Fibroblast of lung (primary cell): Measurements from ENCODE around the gene C11orf71.

ENCODE experiments used
- EZH2 ChIP-seq: IDR thresholded peaks from 2 replicates; pipeline ENCODE4 v1.5.1; 2012; ENCODE audit warnings: low read length, control low read depth, mild to moderate bottlenecking; ENCODE audit errors: missing control alignments
- TF ChIP-seq, protein P1 (sequence below), 2 donors: IDR thresholded peaks in 1 of 2; conservative IDR thresholded peaks in 1 of 2; 1 replicate in 1 of 2; 2 replicates in 1 of 2; pipeline ENCODE4 v1.5.1; 2011 to 2012; ENCODE audit warnings: low read length in 2 of 2, control low read depth in 1 of 2, inconsistent platforms in 1 of 2, low read depth in 1 of 2, mild to moderate bottlenecking in 1 of 2

DNA sequence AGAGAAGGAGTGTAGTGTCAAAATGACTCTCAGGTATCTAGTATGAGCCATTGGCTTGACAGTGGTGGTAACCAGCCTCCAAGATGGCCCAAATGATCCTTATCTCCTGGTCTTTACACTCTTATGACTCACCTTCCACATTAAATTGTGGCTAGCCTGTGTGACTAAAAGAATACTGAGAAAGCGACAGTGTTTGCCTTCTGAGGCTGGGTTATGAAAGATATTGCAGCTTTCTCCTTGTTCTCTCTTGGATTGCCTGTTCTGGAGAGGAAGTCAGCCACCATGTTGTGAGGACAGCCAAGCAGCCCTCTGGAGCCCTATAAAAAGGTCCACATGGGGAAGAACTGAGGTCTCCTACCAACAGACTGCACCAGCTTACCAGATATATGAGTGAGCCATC is 15.8 kb downstream of the C11orf71 start:
- TF ChIP-seq, protein P1, sequence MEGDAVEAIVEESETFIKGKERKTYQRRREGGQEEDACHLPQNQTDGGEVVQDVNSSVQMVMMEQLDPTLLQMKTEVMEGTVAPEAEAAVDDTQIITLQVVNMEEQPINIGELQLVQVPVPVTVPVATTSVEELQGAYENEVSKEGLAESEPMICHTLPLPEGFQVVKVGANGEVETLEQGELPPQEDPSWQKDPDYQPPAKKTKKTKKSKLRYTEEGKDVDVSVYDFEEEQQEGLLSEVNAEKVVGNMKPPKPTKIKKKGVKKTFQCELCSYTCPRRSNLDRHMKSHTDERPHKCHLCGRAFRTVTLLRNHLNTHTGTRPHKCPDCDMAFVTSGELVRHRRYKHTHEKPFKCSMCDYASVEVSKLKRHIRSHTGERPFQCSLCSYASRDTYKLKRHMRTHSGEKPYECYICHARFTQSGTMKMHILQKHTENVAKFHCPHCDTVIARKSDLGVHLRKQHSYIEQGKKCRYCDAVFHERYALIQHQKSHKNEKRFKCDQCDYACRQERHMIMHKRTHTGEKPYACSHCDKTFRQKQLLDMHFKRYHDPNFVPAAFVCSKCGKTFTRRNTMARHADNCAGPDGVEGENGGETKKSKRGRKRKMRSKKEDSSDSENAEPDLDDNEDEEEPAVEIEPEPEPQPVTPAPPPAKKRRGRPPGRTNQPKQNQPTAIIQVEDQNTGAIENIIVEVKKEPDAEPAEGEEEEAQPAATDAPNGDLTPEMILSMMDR (conservative IDR thresholded peaks at IDR 0.05 in 1 of 2, IDR thresholded peaks at IDR 0.05 in 1 of 2; ENCODE audit: low read depth in 1 of 2, low read length in 2 of 2), result no peak
- TF ChIP-seq EZH2, result no peak
